ENCODE measurements around the gene CBR4. TPM values are rescaled to one million over a fixed set of nuclear protein-coding genes. Genes with fewer than 3 reads are reported as not detected.

CBR4 gene
- total RNA-seq (2014; rRNA removed; shearing (Covaris generic)) = 18.7 and 21.9 TPM in 2 replicates
- total RNA-seq (2022) = 40.9 and 49.3 TPM in 2 replicates
- Bru-seq, nascent RNA = percentile 90 among the genes with signal in this experiment
- percentile 94 among the genes with signal in this experiment for BruChase-seq, experiment 1, labeled RNA remaining after a 6-hour chase
- BruChase-seq, experiment 2, labeled RNA remaining after a 2-hour chase = percentile 93 among the genes with signal in this experiment
- long read RNA-seq, transcript CBR4-201 (5 exons, 3,443 nt) = major isoform, 13 of 39 reads
- long read RNA-seq, partial matches to known transcripts = 11 of 39 reads
- long read RNA-seq, other reads (novel, unspliced or antisense) = 13 of 39 reads

GRCh38 chr4:169010125-169011023 lies at the start of gene CBR4:
Gene CBR4, minus strand, starts transcription at chr4:169010255. Its CDS starts 166 bp downstream, at chr4:169010089.
- Histone ChIP-seq H3K9me2 (ENCODE audit: insufficient read depth, low read length) (peaks cover 4% of the 10 kb centered on the region; the same call in 1 of the 2 replicates), H3K9me3 (ENCODE audit: low read length) (no peaks in the 10 kb centered on the region), H4K20me1 (ENCODE audit: insufficient read depth, low read length) (no peaks in the 10 kb centered on the region), H3K4me2 (ENCODE audit: low read length) (peak within 1 kb of the TSS; percentile 97), H2AFZ (ENCODE audit: low read length) (peak within 1 kb of the TSS; percentile 99), H3K4me1 (ENCODE audit: insufficient read depth, low read length, poor library complexity, severe bottlenecking) (peaks cover 32% of the 10 kb centered on the region), H3K79me2 (ENCODE audit: insufficient read depth, low read depth, low read length) (peaks cover 24% of the 10 kb centered on the region; the same call in 1 of the 2 replicates), H3K36me3 (ENCODE audit: insufficient read depth, low read length) (peaks cover 15% of the 10 kb centered on the region), H3K4me3 (ENCODE audit: low read depth, low read length, poor library complexity, severe bottlenecking) (peak within 1 kb of the TSS; percentile 93), H3K27ac (ENCODE audit: low read depth, low read length, poor library complexity, severe bottlenecking) (peak within 1 kb of the TSS; percentile 64)
- ChIA-PET POLR2A (interaction anchor here (0.6 to 2.2 kb wide), 20 partner anchors 8 to 1037 kb away, joined by 3 to 27 read pairs (median 3); partner anchors contain the start of gene HPF1), CTCF (ENCODE audit: unreplicated experiment) (interaction anchor here (0.9 kb wide), 1 partner anchor 9 kb away, joined by 7 read pairs; no protein-coding TSS in a partner anchor)
- no peak for TF ChIP-seq EZH2phosphoT487 (IDR thresholded peaks at IDR 0.05; ENCODE audit: borderline replicate concordance, low read depth, low read length)
- no peak for TF ChIP-seq CTCF (conservative IDR thresholded peaks at IDR 0.05; ENCODE audit: low read length)
- intact Hi-C loops (cut with micrococcal nuclease; ENCODE audit: unreplicated experiment) = loop anchor here (10.0 kb wide), 1 partner anchor 604 kb away; the partner anchor contains the start of gene NEK1
- DNase-seq (ENCODE audit: low spot score) = peak; percentile 97
- no TSS peak for BruUV-seq (replicated peaks)

GRCh38 chr4:169059306-169060211 lies 49.5 kb upstream of the CBR4 start:
- no peak overlapping the region for H2AFZ ChIP-seq (ENCODE audit: low read length)
- H3K4me3 ChIP-seq (ENCODE audit: low read depth, low read length, poor library complexity, severe bottlenecking) = no peak overlapping the region
- intact Hi-C loops (cut with micrococcal nuclease; ENCODE audit: unreplicated experiment) = no loop called here
- H3K4me1 ChIP-seq (ENCODE audit: insufficient read depth, low read length, poor library complexity, severe bottlenecking) = no peaks in the 10 kb centered on the region
- no peak overlapping the region for H3K27ac ChIP-seq (ENCODE audit: low read depth, low read length, poor library complexity, severe bottlenecking)
- H3K9me3 ChIP-seq (ENCODE audit: low read length) = no peaks in the 10 kb centered on the region
- TF ChIP-seq CTCF (conservative IDR thresholded peaks at IDR 0.05; ENCODE audit: low read length) (no peak), EZH2phosphoT487 (IDR thresholded peaks at IDR 0.05; ENCODE audit: borderline replicate concordance, low read depth, low read length) (no peak)
- H3K36me3 ChIP-seq (ENCODE audit: insufficient read depth, low read length) = no peaks in the 10 kb centered on the region
- no peak overlapping the region for H3K4me2 ChIP-seq (ENCODE audit: low read length)
- no TSS peak for BruUV-seq (replicated peaks)
- H4K20me1 ChIP-seq (ENCODE audit: insufficient read depth, low read length) = no peaks in the 10 kb centered on the region
- CTCF ChIA-PET (ENCODE audit: unreplicated experiment) = no interaction called here
- POLR2A ChIA-PET = no interaction called here
- no peak for DNase-seq (ENCODE audit: low spot score)
- H3K79me2 ChIP-seq (ENCODE audit: insufficient read depth, low read depth, low read length) = no peaks in the 10 kb centered on the region
- no peaks in the 10 kb centered on the region for H3K9me2 ChIP-seq (ENCODE audit: insufficient read depth, low read length)
